Measurements from ENCODE around the gene GALNT9.
"Not testable (repeated sequence)": the region's sequence is repeated elsewhere in the genome, so short reads cannot be mapped to it uniquely, and the experiment has no call there.

GALNT9 gene

GRCh38 chr12:132312516-132312915 lies 16.9 kb downstream of the GALNT9 start:
- no peak for DNase-seq (ENCODE audit: low read depth in 2 of 2)

GRCh38 chr12:132311201-132311915 lies 18.0 kb downstream of the GALNT9 start:
- DNase-seq (ENCODE audit: low read depth in 2 of 2) = no peak

GRCh38 chr12:132310181-132311040 lies 19.0 kb downstream of the GALNT9 start:
- no peak for DNase-seq (ENCODE audit: low read depth in 2 of 2)

- no peak for DNase-seq (ENCODE audit: low read depth in 2 of 2)
Measured at GRCh38 chr12:132309596-132310086, 19.7 kb downstream of the GALNT9 start.

GRCh38 chr12:132308853-132309595 lies 20.4 kb downstream of the GALNT9 start:
- DNase-seq (ENCODE audit: low read depth in 2 of 2) = no peak

GRCh38 chr12:132307976-132308852 lies 21.2 kb downstream of the GALNT9 start:
- DNase-seq (ENCODE audit: low read depth in 2 of 2) = no peak

- no peak for DNase-seq (ENCODE audit: low read depth in 2 of 2)
Measured at GRCh38 chr12:132306885-132307191, 22.6 kb downstream of the GALNT9 start.

GRCh38 chr12:132305991-132306884 lies 23.2 kb downstream of the GALNT9 start:
- DNase-seq (ENCODE audit: low read depth in 2 of 2) = no peak

GRCh38 chr12:132305560-132305966 lies 23.8 kb downstream of the GALNT9 start:
- DNase-seq (ENCODE audit: low read depth in 2 of 2) = no peak

GRCh38 chr12:132304866-132305265 lies 24.5 kb downstream of the GALNT9 start:
- DNase-seq (ENCODE audit: low read depth in 2 of 2) = not testable (repeated sequence)

GRCh38 chr12:132303853-132304373 lies 25.5 kb downstream of the GALNT9 start:
- not testable (repeated sequence) for DNase-seq (ENCODE audit: low read depth in 2 of 2)

GRCh38 chr12:132302466-132303358 lies 26.7 kb downstream of the GALNT9 start:
- DNase-seq (ENCODE audit: low read depth in 2 of 2) = no peak

GRCh38 chr12:132300789-132301722 lies 28.3 kb downstream of the GALNT9 start:
- no peak for DNase-seq (ENCODE audit: low read depth in 2 of 2)

- DNase-seq (ENCODE audit: low read depth in 2 of 2) = no peak
Measured at GRCh38 chr12:132296063-132296462, 33.3 kb downstream of the GALNT9 start.

GRCh38 chr12:132295561-132295960 lies 33.8 kb downstream of the GALNT9 start:
- DNase-seq (ENCODE audit: low read depth in 2 of 2) = not testable (repeated sequence)

GRCh38 chr12:132295101-132295526 lies 34.3 kb downstream of the GALNT9 start:
- DNase-seq (ENCODE audit: low read depth in 2 of 2) = no peak

- no peak for DNase-seq (ENCODE audit: low read depth in 2 of 2)
Measured at GRCh38 chr12:132294121-132295034, 35.0 kb downstream of the GALNT9 start.
